HEK293T (cell line): ENCODE results near the gene FNDC8.

Experiments used
- CTCF ChIA-PET: fragments of 350-600 bp; formaldehyde crosslinking; extraction: SDS; loops from one replicate; lab custom pipeline; 2021; ENCODE audit warnings: antibody characterized with exemption, inconsistent platforms; lab: Yijun Ruan, JAX
- POLR2A ChIA-PET: fragments of 350-600 bp; formaldehyde crosslinking; extraction: SDS; loops from one replicate; lab custom pipeline; 2020; ENCODE audit warnings: antibody characterized with exemption, inconsistent platforms; lab: Yijun Ruan, JAX
- DNase-seq: peaks from one replicate; pipeline ENCODE4 v3.0.0; 2012; ENCODE audit warnings: mixed read lengths; ENCODE audit errors: extremely low spot score
- ARNT ChIP-seq: fragments of 450-650 bp; IDR thresholded peaks from 2 replicates; pipeline ENCODE4 v1.6.1; 2017; ENCODE audit warnings: mild to moderate bottlenecking
- BHLHE40 ChIP-seq: fragments of 450-650 bp; IDR thresholded peaks from 2 replicates; pipeline ENCODE4 v1.6.1; 2016; ENCODE audit warnings: mild to moderate bottlenecking, moderate library complexity, borderline replicate concordance
- CTBP1 ChIP-seq: fragments of 450-650 bp; IDR thresholded peaks from 2 replicates; pipeline ENCODE4 v1.6.1; 2016; ENCODE audit warnings: borderline replicate concordance
- ELF4 ChIP-seq: fragments of 450-650 bp; IDR thresholded peaks from 2 replicates; pipeline ENCODE4 v1.6.1; 2017; ENCODE audit warnings: antibody characterized with exemption
- FOXA1 ChIP-seq: fragments of 450-650 bp; IDR thresholded peaks from 2 replicates; pipeline ENCODE4 v1.6.1; 2016; ENCODE audit warnings: mild to moderate bottlenecking
- FOXK2 ChIP-seq: fragments of 450-650 bp; IDR thresholded peaks from 2 replicates; pipeline ENCODE4 v1.6.1; 2016; ENCODE audit warnings: mild to moderate bottlenecking
- FOXM1 ChIP-seq: fragments of 450-650 bp; IDR thresholded peaks from 2 replicates; pipeline ENCODE4 v1.6.1; 2017; ENCODE audit warnings: mild to moderate bottlenecking, borderline replicate concordance
- HDGF ChIP-seq: fragments of 450-650 bp; IDR thresholded peaks from 2 replicates; pipeline ENCODE4 v1.6.1; 2017; ENCODE audit warnings: antibody characterized with exemption, borderline replicate concordance
- L3MBTL2 ChIP-seq: fragments of 450-650 bp; conservative IDR thresholded peaks from 2 replicates; pipeline ENCODE4 v1.6.1; 2016; ENCODE audit warnings: mild to moderate bottlenecking
- LEF1 ChIP-seq: fragments of 450-650 bp; IDR thresholded peaks from 2 replicates; pipeline ENCODE4 v1.6.1; 2017; ENCODE audit warnings: mild to moderate bottlenecking, borderline replicate concordance
- NFRKB ChIP-seq: fragments of 450-650 bp; IDR thresholded peaks from 2 replicates; pipeline ENCODE4 v1.6.1; 2016; ENCODE audit warnings: mild to moderate bottlenecking, moderate library complexity
- SP1 ChIP-seq: fragments of 450-650 bp; IDR thresholded peaks from 2 replicates; pipeline ENCODE4 v1.6.1; 2017
- SUZ12 ChIP-seq: fragments of 450-650 bp; IDR thresholded peaks from 2 replicates; pipeline ENCODE4 v1.6.1; 2016; ENCODE audit warnings: mild to moderate bottlenecking
- TARDBP ChIP-seq: fragments of 450-650 bp; IDR thresholded peaks from 2 replicates; pipeline ENCODE4 v1.6.1; 2016
- ZNF384 ChIP-seq: fragments of 450-650 bp; IDR thresholded peaks from 2 replicates; pipeline ENCODE4 v1.6.1; 2016
- TF ChIP-seq, protein P1 (sequence below): fragments of 450-650 bp; IDR thresholded peaks from 2 replicates; pipeline ENCODE4 v1.6.1; 2016

FNDC8 gene

DNA sequence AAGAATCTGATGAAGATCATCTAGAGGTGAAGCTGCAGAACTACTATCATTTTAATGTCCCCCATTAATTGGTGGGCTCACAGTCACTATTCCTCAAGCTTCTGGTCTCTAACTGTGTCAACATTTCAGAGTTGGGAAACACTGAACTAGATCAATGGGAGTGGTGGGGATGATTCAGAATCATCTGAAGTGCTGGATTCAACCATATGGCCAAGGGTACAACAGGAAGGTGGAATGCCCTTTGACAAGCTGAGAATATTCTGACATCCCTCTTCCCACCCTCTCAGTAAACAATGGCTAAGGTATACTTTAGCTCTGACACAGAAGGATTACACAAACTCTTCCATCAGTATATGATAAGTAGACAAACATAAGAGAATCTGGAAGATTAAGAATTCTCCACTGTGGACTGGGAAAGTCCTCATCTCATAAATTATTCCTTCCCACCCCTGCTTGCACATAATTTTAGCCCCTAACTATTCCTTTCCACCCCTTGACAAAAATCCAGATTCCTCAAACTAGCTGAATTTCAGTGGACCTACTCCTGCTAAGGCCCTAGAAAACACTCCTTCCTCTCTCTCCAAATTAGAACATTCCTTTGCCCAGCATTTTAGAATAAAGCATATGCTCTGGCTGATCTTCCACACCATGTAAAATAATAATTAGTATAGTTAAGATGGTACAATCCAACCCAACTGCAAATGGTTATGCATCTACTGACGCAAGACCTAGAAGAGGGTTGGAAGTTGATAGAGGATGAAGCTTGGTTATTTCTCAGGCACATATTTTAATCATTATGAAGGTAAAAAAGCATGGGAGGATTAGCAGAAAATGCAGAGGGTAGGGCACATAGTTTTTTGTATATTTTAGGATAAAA, 41.6 kb upstream of the FNDC8 start:
- no peak for DNase-seq
- CTCF ChIA-PET, result no interaction called here
- TF ChIP-seq FOXA1 (no peak), SP1 (no peak), L3MBTL2 (no peak), TARDBP (no peak), LEF1 (no peak), CTBP1 (no peak), ELF4 (no peak), FOXK2 (no peak), FOXM1 (no peak), ZNF384 (no peak), NFRKB (no peak), SUZ12 (no peak), BHLHE40 (no peak), HDGF (no peak), ARNT (no peak)
- TF ChIP-seq, protein P1, sequence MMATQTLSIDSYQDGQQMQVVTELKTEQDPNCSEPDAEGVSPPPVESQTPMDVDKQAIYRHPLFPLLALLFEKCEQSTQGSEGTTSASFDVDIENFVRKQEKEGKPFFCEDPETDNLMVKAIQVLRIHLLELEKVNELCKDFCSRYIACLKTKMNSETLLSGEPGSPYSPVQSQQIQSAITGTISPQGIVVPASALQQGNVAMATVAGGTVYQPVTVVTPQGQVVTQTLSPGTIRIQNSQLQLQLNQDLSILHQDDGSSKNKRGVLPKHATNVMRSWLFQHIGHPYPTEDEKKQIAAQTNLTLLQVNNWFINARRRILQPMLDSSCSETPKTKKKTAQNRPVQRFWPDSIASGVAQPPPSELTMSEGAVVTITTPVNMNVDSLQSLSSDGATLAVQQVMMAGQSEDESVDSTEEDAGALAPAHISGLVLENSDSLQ, result no peak
- POLR2A ChIA-PET, result no interaction called here

DNA sequence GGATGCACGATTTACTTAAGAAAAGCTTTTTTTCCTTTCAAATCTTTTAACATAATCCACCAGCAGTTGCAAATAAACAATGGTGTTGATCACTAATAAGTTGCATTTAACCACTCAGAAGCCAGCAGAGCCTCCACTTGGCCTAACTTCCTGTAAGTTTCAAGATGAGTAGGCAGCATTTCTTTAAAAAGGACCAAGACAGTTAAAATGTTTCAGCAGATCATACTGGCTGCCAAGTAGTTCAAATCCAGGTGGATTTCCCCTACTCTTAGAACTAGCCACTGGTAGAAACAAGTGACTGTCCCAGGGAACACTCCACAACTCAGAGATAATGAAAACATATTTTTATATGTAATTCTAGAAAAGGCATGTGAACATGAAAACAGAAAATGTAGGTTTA, 40.9 kb upstream of the FNDC8 start:
- TF ChIP-seq SP1 (no peak), FOXA1 (no peak)
- ChIA-PET CTCF (no interaction called here), POLR2A (no interaction called here)
- DNase-seq, result no peak

DNA sequence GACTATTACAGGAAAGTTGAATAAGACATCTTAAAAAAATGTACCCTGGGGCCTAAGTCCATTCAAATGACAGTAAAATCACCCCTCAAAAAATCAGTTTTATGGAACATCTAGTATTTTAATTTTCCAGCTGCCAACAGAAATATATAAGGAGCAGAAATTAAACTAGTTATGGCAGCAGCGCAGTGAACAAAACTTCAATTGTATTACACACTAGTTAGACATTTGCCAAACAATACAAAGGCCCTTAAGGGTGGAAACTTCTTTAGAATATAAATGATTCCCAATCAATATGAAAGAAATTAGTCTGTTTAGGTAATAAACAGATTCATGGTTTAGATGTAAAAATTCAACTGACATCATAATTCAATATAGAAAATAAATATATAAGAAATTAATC, 39.8 kb upstream of the FNDC8 start:
- TF ChIP-seq FOXA1, result no peak
- no peak for TF ChIP-seq ZNF384
- no peak for TF ChIP-seq FOXK2
- no peak for DNase-seq
- ChIA-PET POLR2A (no interaction called here), CTCF (no interaction called here)

DNA sequence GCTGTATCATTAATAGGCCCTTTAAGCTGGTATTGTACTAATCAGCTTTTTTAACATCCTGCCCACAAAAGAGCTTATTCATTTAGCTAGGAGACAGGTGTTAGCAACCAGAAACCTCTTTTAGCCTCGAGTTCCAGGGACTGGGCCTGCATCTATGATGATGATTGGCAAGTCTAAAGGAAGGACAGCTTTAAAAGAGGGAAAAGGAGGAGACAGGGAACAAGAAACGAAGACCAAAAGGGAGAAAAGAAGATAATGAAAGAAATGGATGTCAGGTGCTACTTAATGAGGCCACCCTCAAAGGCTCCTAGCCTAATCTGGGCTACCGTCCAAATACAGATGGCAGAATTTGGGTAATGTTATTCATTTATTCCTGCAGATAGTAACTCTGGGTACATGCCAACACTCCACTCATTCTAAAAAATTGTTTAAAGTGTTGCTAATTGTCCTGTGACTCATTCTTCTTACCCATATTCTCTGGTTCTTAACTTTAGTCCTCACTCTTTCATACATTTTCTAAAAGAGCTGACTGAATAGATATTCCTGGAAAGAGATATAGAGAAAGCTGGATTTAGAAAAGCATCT, 39.2 kb upstream of the FNDC8 start:
- TF ChIP-seq FOXK2, result no peak
- no peak for TF ChIP-seq LEF1
- no peak for TF ChIP-seq ZNF384
- no peak for TF ChIP-seq NFRKB
- no peak for TF ChIP-seq CTBP1
- no peak for TF ChIP-seq L3MBTL2
- no peak for TF ChIP-seq SUZ12
- TF ChIP-seq SP1, result no peak
- no peak for TF ChIP-seq FOXA1
- no peak for TF ChIP-seq BHLHE40
- no peak for TF ChIP-seq HDGF
- no peak for TF ChIP-seq ELF4
- TF ChIP-seq, protein P1, result no peak
- TF ChIP-seq ARNT, result no peak
- TF ChIP-seq TARDBP, result no peak
- TF ChIP-seq FOXM1, result no peak
- CTCF ChIA-PET, result interaction anchor here (0.6 kb wide), 1 partner anchor 865 kb away, joined by 7 read pairs; no protein-coding TSS in a partner anchor
- DNase-seq, result no peak
- POLR2A ChIA-PET, result no interaction called here

DNA sequence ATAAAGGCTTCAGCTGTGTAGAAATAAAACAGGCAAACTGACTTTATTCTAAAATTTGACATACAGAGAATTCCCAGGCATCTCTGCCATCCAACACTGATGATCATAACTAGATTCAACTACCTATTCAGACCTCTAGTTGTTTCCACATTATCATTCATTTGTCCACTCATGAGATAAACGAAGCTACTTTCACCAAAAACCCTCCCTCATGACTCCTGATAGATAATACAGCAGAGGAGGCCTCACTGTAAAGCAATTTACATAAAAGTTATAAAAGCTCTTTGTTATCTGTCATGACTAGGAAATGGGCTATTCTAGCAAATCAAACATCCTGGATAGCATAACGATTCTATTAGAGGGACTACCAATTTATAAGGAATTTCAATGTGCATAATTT, 38.3 kb upstream of the FNDC8 start:
- no peak for TF ChIP-seq NFRKB
- TF ChIP-seq SP1, result no peak
- ChIA-PET POLR2A (interaction anchor here (0.9 kb wide), 1 partner anchor 20 kb away, joined by 3 read pairs; the partner anchor contains the start of gene RFFL), CTCF (interaction anchor here (0.6 kb wide), 1 partner anchor 864 kb away, joined by 7 read pairs; no protein-coding TSS in a partner anchor)
- DNase-seq, result no peak

DNA sequence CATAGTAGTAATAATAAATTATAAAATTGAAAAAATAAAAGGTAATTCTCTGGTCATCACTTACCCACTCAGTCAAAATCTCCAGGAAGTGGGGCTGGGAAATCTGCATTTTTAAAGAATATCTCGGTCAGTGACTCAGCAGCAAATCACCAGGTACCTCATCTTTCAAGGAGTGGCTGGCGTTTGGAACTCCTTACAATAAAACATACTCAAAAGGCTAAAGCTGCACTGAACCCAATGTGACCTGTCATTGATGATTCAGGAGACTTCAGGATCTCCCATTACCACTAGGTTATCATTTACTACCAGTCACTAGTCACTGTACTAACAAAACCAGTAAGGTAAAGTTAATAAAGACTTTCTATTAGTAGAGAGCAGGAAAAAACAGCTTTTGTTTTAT, 36.4 kb upstream of the FNDC8 start:
- no peak for DNase-seq

More for the DNA sequence above, 36.4 kb upstream of the FNDC8 start:
- POLR2A ChIA-PET, result interaction anchor here (1.1 to 1.9 kb wide), 2 partner anchors 13 to 21 kb away, joined by 3 to 6 read pairs; partner anchors contain the start of gene RFFL
- TF ChIP-seq SP1 (no peak), ARNT (no peak), FOXM1 (no peak), NFRKB (no peak), FOXK2 (no peak), ZNF384 (no peak), FOXA1 (no peak), TARDBP (no peak), ELF4 (no peak), BHLHE40 (no peak), LEF1 (no peak), HDGF (no peak)
- TF ChIP-seq, protein P1, result no peak
- CTCF ChIA-PET, result no interaction called here
